Kidney epithelial cell (primary cell): ENCODE data around the gene TYMP. TPM values are rescaled to one million over a fixed set of nuclear protein-coding genes. Genes with fewer than 3 reads are reported as not detected.
"Not testable (repeated sequence)": the region's sequence is repeated elsewhere in the genome, so short reads cannot be mapped to it uniquely, and the experiment has no call there.

Source experiments
- DNase-seq: peaks from one replicate; pipeline ENCODE4 v3.0.0-alpha.2; 2010; ENCODE audit warnings: low read depth
- H3K27me3 ChIP-seq: 2 replicates; pipeline ENCODE4 v1.6.0; 2011; ENCODE audit warnings: low read length; ENCODE audit not compliant: control insufficient read depth, insufficient read depth
- H3K36me3 ChIP-seq: 2 replicates; pipeline ENCODE4 v1.5.1; 2011; ENCODE audit warnings: low read length; ENCODE audit not compliant: control insufficient read depth, insufficient read depth
- H3K4me3 ChIP-seq: 2 replicates; pipeline ENCODE4 v1.5.1; 2011; ENCODE audit warnings: low read depth, mild to moderate bottlenecking, control low read depth, low read length
- CTCF ChIP-seq: IDR thresholded peaks from 2 replicates; pipeline ENCODE4 v1.5.1; 2011; ENCODE audit warnings: mild to moderate bottlenecking, moderate library complexity, low read length, control low read depth, inconsistent platforms; ENCODE audit not compliant: insufficient read depth, poor library complexity, severe bottlenecking
- total RNA-seq: library from RNA; depleted of rRNA; stranded (reverse); fragments of >200 nt; gene quantifications from 2 replicates; pipeline ENCODE4 v1.2.3, GENCODE V29; 2015

Gene TYMP
- total RNA-seq, 1 donor from 2014 or later: 53.1 TPM

DNA sequence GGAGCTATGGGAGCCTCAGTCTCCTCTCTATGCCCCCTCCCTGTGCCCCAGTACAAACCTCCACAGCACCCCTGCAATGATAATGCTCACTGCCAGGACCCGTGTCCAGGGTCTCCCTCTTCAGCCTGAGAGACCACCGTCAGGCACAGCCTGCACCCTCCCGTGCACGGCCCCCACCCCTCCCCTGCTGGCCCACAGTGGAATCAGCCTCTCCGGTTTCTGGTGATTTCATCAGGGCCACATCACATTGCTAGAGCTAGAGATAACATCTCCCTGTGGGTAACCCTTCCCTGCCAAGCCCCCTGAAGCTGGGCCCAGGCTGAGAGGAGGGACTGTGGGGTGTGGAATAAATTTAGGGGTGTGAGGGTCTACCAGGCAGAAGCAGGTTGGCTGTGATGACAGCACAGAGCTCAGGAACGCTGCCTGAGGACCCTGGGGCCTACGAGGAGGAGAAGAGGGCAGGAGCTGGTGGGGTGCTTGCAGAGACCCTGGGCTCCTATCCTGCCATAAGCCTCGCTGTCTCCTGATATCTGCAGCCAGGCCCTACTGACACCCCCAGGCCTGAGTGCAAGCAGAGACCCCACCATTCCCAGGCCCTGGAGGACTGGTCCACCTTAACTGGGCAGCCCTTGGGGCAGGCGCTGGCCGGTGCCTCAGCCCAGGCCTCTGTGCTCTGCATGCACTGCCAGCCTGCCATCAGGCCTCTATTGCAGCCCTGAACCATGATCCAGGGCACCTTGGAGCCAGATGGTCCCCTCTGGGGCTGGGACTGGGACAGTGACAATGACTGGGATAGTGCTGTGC, 15.9 kb upstream of the TYMP start, which contains the start of gene KLHDC7B:
TSS of gene KLHDC7B (plus strand) at position 378 of the 804 bp plus-strand sequence. CDS start at position 723, 345 bp downstream.
- DNase-seq: no peak
- Histone ChIP-seq H3K27me3 (peaks cover 55% of the 10 kb centered on the region), H3K4me3 (no peak within 1 kb of the TSS), H3K36me3 (no peaks in the 10 kb centered on the region)
- no peak for TF ChIP-seq CTCF

DNA sequence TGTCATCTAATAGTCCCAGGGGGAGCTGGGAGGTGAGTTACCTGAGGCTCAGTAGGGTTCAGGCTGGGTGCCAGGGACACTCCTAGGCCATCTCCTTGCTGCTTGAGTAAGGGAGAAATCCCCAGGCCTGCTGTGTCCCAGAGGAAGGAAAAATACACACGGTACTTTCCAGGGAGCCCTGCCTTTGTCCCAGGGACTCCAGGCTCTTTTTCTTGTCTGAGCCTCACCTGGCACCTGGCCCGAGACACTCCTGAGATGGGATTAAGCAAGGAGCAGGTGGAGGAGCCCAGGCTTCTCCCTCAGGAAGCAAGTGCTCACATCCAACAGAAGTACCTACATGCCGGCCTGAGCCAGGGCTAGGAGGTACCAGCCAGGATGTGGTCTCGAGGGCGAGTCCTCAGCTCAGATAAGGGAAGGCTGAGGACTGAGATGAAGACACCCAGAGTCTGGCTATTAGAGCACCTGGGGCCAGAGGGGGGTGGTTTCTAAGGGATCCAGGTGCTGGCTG, 15.0 kb upstream of the TYMP start:
- DNase-seq: no peak
- TF ChIP-seq CTCF: no peak
- Histone ChIP-seq H3K36me3 (no peaks in the 10 kb centered on the region), H3K4me3 (no peak overlapping the region), H3K27me3 (peaks cover 49% of the 10 kb centered on the region)

GRCh38 chr22:50544078-50544745, 14.4 kb upstream of the TYMP start:
- peak; percentile 71 for TF ChIP-seq CTCF
- Histone ChIP-seq H3K36me3 (no peaks in the 10 kb centered on the region), H3K27me3 (peaks cover 44% of the 10 kb centered on the region), H3K4me3 (no peak overlapping the region)
- DNase-seq: no peak

GRCh38 chr22:50542416-50542927, 12.7 kb upstream of the TYMP start:
- Histone ChIP-seq H3K4me3 (no peak overlapping the region), H3K27me3 (peaks cover 28% of the 10 kb centered on the region), H3K36me3 (no peaks in the 10 kb centered on the region)
- DNase-seq: no peak
- no peak for TF ChIP-seq CTCF

DNA sequence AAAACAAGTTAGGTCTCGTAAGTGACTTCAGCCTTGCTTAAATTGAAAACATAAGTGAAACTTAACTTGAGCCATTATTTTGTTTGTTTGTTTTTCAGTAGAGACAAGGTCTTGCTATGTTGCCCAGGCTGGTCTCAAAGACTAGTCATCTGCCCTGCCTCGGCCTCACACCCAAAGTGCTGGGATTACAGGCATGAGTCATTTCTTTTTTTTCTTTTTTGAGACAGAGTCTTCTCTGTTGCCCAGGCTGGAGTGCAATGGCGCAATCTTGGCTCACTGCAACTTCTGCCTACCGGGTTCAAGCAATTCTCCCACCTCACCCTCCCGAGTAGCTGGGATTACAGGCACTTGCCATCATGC, 11.8 kb upstream of the TYMP start:
- peaks cover 21% of the 10 kb centered on the region for H3K27me3 ChIP-seq
- not testable (repeated sequence) for DNase-seq, H3K36me3 ChIP-seq, H3K4me3 ChIP-seq

- no peak for DNase-seq
- Histone ChIP-seq H3K27me3 (peaks cover 8% of the 10 kb centered on the region), H3K4me3 (no peak overlapping the region), H3K36me3 (no peaks in the 10 kb centered on the region)
- no peak for TF ChIP-seq CTCF
Observed at GRCh38 chr22:50540381-50540780, 10.6 kb upstream of the TYMP start.
